Testis (tissue), 2 donors: Measurements from ENCODE around the gene GLS.

ENCODE experiments used
- CTCF ChIP-seq, 3 experiments: fragments of 450-650 bp in 2 of 3; fragments of 200-600 bp in 1 of 3; sonication (generic) in 1 of 3; IDR thresholded peaks; one replicate each; pipeline ENCODE4 v1.5.1; 2016 to 2019; ENCODE audit warnings: antibody characterized with exemption in 3 of 3, mild to moderate bottlenecking in 2 of 3, moderate library complexity in 1 of 3
- POLR2A ChIP-seq: fragments of 450-650 bp; IDR thresholded peaks from one replicate; pipeline ENCODE4 v1.6.1; 2017; ENCODE audit warnings: antibody characterized with exemption, mild to moderate bottlenecking, moderate library complexity

DNA sequence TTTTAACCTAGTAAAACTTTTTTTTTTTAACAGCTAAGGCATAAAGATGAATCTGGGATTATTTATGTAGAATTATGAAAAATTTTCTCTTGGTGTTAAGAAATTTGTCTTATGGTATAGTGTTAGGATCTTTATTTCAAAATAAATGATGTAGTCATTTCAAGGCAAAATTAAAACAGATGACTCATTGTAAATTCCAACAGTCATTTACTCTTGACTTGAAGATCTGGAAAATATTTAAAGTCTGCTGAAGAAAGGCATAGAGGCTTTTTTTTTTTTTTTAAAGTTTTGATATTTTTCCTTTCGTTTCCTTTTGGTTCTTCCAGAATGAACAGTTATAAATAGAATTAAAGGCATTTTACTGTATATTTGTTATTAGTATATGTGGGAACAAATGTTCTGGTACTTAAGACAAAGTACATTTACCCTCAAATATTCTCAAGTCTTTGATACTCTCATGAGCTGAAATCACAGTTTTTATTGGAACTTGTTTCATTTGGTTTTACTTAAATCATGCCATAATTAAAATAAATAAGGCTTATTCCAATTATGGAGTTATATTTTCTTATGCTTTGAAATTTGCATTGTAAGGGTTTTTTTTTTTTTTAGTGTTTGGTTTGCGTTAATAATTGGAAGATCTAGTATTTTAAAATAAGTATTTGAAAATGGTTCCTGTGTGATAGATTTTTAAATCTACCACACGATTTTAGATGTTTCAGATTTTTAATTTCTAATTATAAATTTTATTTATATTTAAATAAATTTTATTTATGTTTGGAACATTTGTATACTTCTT is 29.9 kb downstream of the GLS start:
- TF ChIP-seq POLR2A = no peak
- no peak for TF ChIP-seq CTCF (IDR thresholded peaks at IDR 0.05)
